ENCODE results near the gene SMYD3.

GRCh38 chr1:246265481-246265880 lies 241.6 kb downstream of the SMYD3 start:
- TF ChIP-seq CTCF (conservative IDR thresholded peaks at IDR 0.05; ENCODE audit: low read length): no peak
- no peak for TF ChIP-seq EZH2phosphoT487 (IDR thresholded peaks at IDR 0.05; ENCODE audit: borderline replicate concordance)

All from Loucy (cell line).